KBM-7 (cell line): ENCODE data around the gene PIK3CA.
"Not testable (repeated sequence)": the region's sequence is repeated elsewhere in the genome, so short reads cannot be mapped to it uniquely, and the experiment has no call there.

Experiments used
- DNase-seq: peaks from one replicate; pipeline ENCODE4 v3.0.0-alpha.2; 2015
- in situ Hi-C: fragments of 300-500 bp; cut with MboI; formaldehyde crosslinking; loops from 2 replicates; pipeline ENCODE4 v1.14.3; 2020; ENCODE audit warnings: low sequenced_read_pairs, low pct_unique_long_range_greater_than_20kb, mixed read lengths

Gene PIK3CA

GRCh38 chr3:179186426-179186825 is 38.3 kb downstream of the PIK3CA start:
- no peak for DNase-seq
- in situ Hi-C loops, result no loop called here

- no peak for DNase-seq
- in situ Hi-C loops, result no loop called here
These were observed 41.6 kb downstream of the PIK3CA start for GRCh38 chr3:179189759-179190158.

GRCh38 chr3:179190581-179190980 is 42.4 kb downstream of the PIK3CA start:
- in situ Hi-C loops, result no loop called here
- DNase-seq, result no peak

GRCh38 chr3:179192542-179192941 is 44.4 kb downstream of the PIK3CA start:
- DNase-seq, result no peak
- in situ Hi-C loops, result no loop called here

- in situ Hi-C loops, result no loop called here
- no peak for DNase-seq
These were observed 46.8 kb downstream of the PIK3CA start for GRCh38 chr3:179194931-179195330.

DNA sequence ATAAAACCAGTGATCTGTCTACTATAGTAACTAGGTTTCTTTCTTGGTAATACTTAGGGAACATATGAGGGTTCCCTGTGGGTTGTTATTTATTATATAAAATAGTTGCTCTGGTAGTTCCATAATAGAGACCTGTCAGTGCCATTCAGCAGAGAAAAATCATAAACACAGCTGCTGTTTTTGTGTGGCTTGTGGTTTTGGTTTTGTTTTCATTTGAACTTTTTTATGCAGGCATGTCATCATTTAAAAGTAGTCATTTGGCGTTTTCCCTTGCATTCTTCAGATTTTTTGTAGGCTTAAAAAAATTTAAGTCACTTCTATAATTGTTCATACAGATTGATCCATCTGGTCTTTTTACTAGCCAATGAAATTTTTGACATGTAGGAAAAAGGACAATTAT is 47.9 kb downstream of the PIK3CA start:
- in situ Hi-C loops, result no loop called here
- no peak for DNase-seq

- in situ Hi-C loops, result no loop called here
- no peak for DNase-seq
These were observed 48.5 kb downstream of the PIK3CA start for GRCh38 chr3:179196700-179197099.

GRCh38 chr3:179200790-179201189 is 52.6 kb downstream of the PIK3CA start:
- in situ Hi-C loops, result no loop called here
- DNase-seq, result no peak

GRCh38 chr3:179215550-179215949 is 67.4 kb downstream of the PIK3CA start:
- DNase-seq, in situ Hi-C loops: not testable (repeated sequence)

DNA sequence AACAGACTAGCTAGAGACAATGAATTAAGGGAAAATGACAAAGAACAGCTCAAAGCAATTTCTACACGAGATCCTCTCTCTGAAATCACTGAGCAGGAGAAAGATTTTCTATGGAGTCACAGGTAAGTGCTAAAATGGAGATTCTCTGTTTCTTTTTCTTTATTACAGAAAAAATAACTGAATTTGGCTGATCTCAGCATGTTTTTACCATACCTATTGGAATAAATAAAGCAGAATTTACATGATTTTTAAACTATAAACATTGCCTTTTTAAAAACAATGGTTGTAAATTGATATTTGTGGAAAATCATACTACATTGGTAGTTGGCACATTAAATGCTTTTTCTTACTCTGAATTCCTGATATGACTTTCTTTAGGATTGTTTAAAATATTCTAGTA is 70.1 kb downstream of the PIK3CA start:
- in situ Hi-C loops, DNase-seq: not testable (repeated sequence)

GRCh38 chr3:179223548-179223947 is 75.4 kb downstream of the PIK3CA start:
- in situ Hi-C loops, result no loop called here
- DNase-seq, result no peak

GRCh38 chr3:179224584-179224983 is 76.4 kb downstream of the PIK3CA start:
- in situ Hi-C loops, result no loop called here
- no peak for DNase-seq

DNA sequence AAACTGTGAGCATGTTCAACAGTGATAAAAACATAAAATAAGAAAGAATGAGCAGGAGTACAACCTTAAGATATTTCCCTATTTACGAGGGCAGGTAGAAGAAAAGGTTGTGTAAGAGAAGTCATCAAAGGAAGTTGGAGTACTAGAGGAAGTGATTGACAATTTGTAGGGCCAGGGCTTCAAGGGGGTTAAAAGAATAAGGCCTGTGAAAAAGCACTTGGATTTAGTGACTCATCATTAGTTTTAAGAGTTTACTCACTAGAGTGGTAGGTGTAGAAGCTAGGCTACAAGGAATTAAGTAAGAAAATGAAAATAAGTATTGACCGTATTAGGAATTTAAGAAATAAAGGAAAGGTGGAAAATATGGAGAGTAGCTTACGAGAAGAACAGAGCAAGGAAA is 79.2 kb downstream of the PIK3CA start:
- in situ Hi-C loops, result no loop called here

GRCh38 chr3:179229177-179229576 is 81.0 kb downstream of the PIK3CA start:
- no peak for DNase-seq
- in situ Hi-C loops, result no loop called here

More for the DNA sequence above, 79.2 kb downstream of the PIK3CA start:
- peak; percentile 12 for DNase-seq

DNA sequence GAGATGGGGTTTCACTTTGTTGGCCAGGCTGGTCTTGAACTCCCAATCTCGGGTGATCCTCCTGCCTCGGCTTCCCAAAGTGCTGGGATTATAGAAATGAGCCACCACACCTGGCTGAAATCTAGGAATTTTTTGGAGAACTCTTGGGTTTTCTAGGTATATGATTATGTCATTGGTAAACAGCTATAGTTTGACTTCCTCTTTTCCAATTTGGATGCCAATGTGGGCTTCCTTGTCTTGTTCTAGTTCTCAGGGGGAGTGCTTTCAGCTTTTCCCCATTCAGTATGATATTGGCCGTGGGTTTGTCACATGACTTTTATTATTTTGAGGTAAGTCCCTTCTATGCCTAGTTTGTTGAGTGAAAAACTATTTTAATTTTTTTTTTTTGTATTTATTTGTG is 84.9 kb downstream of the PIK3CA start:
- in situ Hi-C loops, result no loop called here

GRCh38 chr3:179234199-179234598 is 86.0 kb downstream of the PIK3CA start:
- in situ Hi-C loops, result no loop called here
- no peak for DNase-seq

More for the DNA sequence above, 84.9 kb downstream of the PIK3CA start:
- peak; percentile 43 for DNase-seq

DNA sequence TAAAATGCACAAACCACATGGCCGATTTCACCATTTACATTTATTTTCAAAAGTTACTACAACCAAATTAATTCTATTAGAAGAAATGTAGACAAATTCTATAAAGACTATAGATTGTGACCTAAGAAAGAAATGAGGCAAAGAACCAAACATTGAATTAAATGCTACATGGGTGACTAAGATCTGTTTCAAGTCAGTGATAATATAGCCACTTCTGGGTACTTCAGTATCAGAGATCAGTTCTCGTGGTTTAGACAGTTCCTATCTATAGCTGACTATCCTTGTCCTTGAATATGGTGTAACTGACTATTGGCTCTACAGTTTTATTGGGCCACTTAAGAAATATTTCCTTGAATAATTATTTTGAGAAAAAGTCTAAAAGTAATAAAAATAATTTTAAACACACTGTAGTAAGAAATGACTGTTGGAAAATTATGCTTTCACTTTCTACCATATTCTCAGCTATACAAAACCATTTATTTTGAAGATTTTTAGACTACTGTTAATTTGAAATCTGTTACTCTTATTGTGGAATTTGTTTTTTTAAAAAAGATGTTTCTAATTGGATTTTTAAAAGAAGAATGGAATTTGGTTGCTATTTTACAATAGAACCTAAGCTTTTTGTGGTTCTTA is 88.6 kb downstream of the PIK3CA start:
- DNase-seq, result peak; percentile 26
- in situ Hi-C loops, result no loop called here

DNA sequence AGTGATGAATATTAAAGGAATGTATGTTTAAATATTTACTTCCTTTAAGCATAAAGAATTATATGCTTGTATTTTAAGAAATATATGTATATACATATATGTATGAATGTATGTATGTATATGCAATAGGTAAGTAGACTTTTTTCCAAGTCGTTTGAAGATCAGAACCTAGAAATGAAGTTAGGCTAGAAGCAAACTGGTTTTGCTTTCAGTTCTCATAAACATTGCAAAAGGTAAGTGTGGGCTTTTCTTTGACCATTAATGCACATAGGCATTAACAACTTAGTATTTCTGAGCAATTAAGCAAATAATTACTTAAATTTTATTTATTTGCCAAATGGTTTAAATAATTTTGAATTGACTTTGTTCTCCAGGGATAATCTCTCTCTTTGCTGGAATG is 92.1 kb downstream of the PIK3CA start:
- DNase-seq, in situ Hi-C loops: not testable (repeated sequence)

DNA sequence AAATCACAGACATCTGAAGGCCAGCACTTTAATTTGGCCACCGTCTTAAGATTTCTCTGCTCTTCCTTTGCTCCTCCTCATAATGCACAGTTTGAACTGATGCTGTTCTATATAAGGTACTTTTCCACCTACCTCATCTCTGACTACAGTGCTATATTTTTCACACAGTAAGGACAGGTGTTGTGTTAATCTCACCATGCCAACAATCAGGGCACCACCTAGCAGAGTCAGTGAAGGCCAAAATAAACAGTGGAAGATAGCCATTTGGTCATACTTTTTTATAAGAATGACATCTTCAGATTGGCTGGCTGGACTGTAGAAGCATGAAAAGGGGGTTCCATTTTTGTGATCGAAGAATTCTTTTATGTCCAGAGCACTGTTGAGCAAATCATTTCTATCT is 94.7 kb downstream of the PIK3CA start:
- in situ Hi-C loops, DNase-seq: not testable (repeated sequence)

DNA sequence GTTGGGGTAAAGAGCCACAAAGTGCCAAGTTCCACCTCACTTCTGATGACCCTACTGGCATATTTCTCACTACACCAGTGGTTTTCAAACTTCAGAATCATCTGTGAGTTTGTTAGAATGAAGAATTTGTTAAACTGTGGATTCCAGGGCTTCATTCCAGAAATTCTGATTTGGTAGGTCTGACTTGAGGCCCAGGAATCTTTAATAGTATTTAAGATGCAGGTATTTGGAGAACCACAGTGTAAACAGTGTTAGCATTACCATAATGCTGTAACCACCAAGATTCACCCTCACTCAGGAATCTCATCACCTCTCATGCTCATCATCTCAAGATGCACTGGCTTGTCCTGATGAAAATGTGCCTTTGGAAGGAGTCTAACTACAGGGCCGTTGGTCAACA is 96.7 kb downstream of the PIK3CA start:
- DNase-seq, result no peak
- in situ Hi-C loops, result no loop called here

GRCh38 chr3:179247289-179248015 is 99.3 kb downstream of the PIK3CA start:
- peak; percentile 57 for DNase-seq
- in situ Hi-C loops, result no loop called here
